GM18858 (cell line): ENCODE measurements around the gene ITGB6.
"Not testable (repeated sequence)": the region's sequence is repeated elsewhere in the genome, so short reads cannot be mapped to it uniquely, and the experiment has no call there.

Experiments used
- ATAC-seq: cut with Tn5 transposase; IDR thresholded peaks from one replicate; pipeline ENCODE4 v1.9.1; 2021; ENCODE audit not compliant: unreplicated experiment

ITGB6 gene

GRCh38 chr2:160194351-160194750 lies 5.7 kb downstream of the ITGB6 start:
- no peak for ATAC-seq

GRCh38 chr2:160181146-160181836 lies 18.8 kb downstream of the ITGB6 start:
- ATAC-seq, result not testable (repeated sequence)

- ATAC-seq, result not testable (repeated sequence)
These were observed 19.4 kb downstream of the ITGB6 start for GRCh38 chr2:160180690-160181089.

- no peak for ATAC-seq
These were observed 19.9 kb downstream of the ITGB6 start for GRCh38 chr2:160180172-160180571.

- no peak for ATAC-seq
These were observed 24.6 kb downstream of the ITGB6 start for GRCh38 chr2:160175169-160176134.

GRCh38 chr2:160174322-160174721 lies 25.8 kb downstream of the ITGB6 start:
- ATAC-seq, result no peak

GRCh38 chr2:160169988-160170387 lies 30.1 kb downstream of the ITGB6 start:
- no peak for ATAC-seq

- ATAC-seq, result no peak
These were observed 30.6 kb downstream of the ITGB6 start for GRCh38 chr2:160169471-160169870.

- no peak for ATAC-seq
These were observed 31.2 kb downstream of the ITGB6 start for GRCh38 chr2:160168878-160169277.

GRCh38 chr2:160167089-160167740 lies 32.9 kb downstream of the ITGB6 start:
- no peak for ATAC-seq

GRCh38 chr2:160165996-160166395 lies 34.1 kb downstream of the ITGB6 start:
- ATAC-seq, result no peak

- no peak for ATAC-seq
These were observed 35.0 kb downstream of the ITGB6 start for GRCh38 chr2:160165081-160165480.

- ATAC-seq, result no peak
These were observed 41.9 kb downstream of the ITGB6 start for GRCh38 chr2:160157861-160158829.

- ATAC-seq, result no peak
These were observed 43.4 kb downstream of the ITGB6 start for GRCh38 chr2:160156665-160157064.

- ATAC-seq, result no peak
These were observed 44.0 kb downstream of the ITGB6 start for GRCh38 chr2:160156100-160156499.

- ATAC-seq, result not testable (repeated sequence)
These were observed 51.7 kb downstream of the ITGB6 start for GRCh38 chr2:160148419-160148818.

GRCh38 chr2:160145471-160145870 lies 54.6 kb downstream of the ITGB6 start:
- ATAC-seq, result no peak

GRCh38 chr2:160144280-160144990 lies 55.6 kb downstream of the ITGB6 start:
- ATAC-seq, result no peak

GRCh38 chr2:160142472-160142871 lies 57.6 kb downstream of the ITGB6 start:
- ATAC-seq, result no peak

GRCh38 chr2:160141912-160142311 lies 58.2 kb downstream of the ITGB6 start:
- no peak for ATAC-seq
